H9 (cell line): ENCODE measurements around the gene PTOV1. TPM values are rescaled to one million over a fixed set of nuclear protein-coding genes. Genes with fewer than 3 reads are reported as not detected.

Experiments used
- DNase-seq: peaks from one replicate; pipeline ENCODE4 v3.0.0-alpha.2; 2017
- H2AFZ ChIP-seq: one replicate; pipeline ENCODE4 v1.6.1; 2013; ENCODE audit warnings: mild to moderate bottlenecking, low read length, control low read depth, moderate library complexity
- H2AK5ac ChIP-seq: 2 replicates; pipeline ENCODE4 v1.6.1; 2013; ENCODE audit warnings: low read length, control low read depth, mixed read lengths; ENCODE audit not compliant: insufficient read length
- H2BK120ac ChIP-seq: one replicate; pipeline ENCODE4 v1.6.1; 2013; ENCODE audit warnings: low read depth, mild to moderate bottlenecking, low read length, control low read depth, inconsistent platforms; ENCODE audit not compliant: poor library complexity, severe bottlenecking
- H2BK12ac ChIP-seq: 2 replicates; pipeline ENCODE4 v1.6.1; 2013; ENCODE audit warnings: low read length, control low read depth, mixed read lengths, low read depth; ENCODE audit not compliant: insufficient read length
- H2BK15ac ChIP-seq: 2 replicates; pipeline ENCODE4 v1.6.1; 2013; ENCODE audit warnings: low read depth, low read length, control low read depth
- H2BK20ac ChIP-seq: one replicate; pipeline ENCODE4 v1.6.1; 2013; ENCODE audit warnings: low read depth, mild to moderate bottlenecking, low read length, control low read depth, inconsistent platforms; ENCODE audit not compliant: poor library complexity, severe bottlenecking
- H2BK5ac ChIP-seq: 2 replicates; pipeline ENCODE4 v1.6.1; 2013; ENCODE audit warnings: low read length, control low read depth, mixed read lengths; ENCODE audit not compliant: insufficient read length
- H3K14ac ChIP-seq: 2 replicates; pipeline ENCODE4 v1.6.1; 2013; ENCODE audit warnings: low read length, control low read depth; ENCODE audit not compliant: insufficient read depth
- H3K18ac ChIP-seq: 2 replicates; pipeline ENCODE4 v1.6.1; 2013; ENCODE audit warnings: low read depth, mild to moderate bottlenecking, mixed read lengths, low read length, control low read depth; ENCODE audit not compliant: insufficient read length
- H3K23ac ChIP-seq: 2 replicates; pipeline ENCODE4 v1.6.1; 2013; ENCODE audit warnings: low read length, control low read depth, mixed read lengths, low read depth; ENCODE audit not compliant: insufficient read length
- H3K23me2 ChIP-seq: 2 replicates; pipeline ENCODE4 v1.6.1; 2013; ENCODE audit warnings: low read depth, mild to moderate bottlenecking, mixed read lengths, low read length, control low read depth; ENCODE audit not compliant: insufficient read length, poor library complexity, severe bottlenecking
- H3K27ac ChIP-seq: 2 replicates; pipeline ENCODE4 v1.5.1; 2013; ENCODE audit warnings: low read length, control low read depth, mixed read lengths, low read depth; ENCODE audit not compliant: insufficient read length
- H3K27me3 ChIP-seq: 2 replicates; pipeline ENCODE4 v1.6.1; 2013; ENCODE audit warnings: low read length, control low read depth, inconsistent platforms; ENCODE audit not compliant: insufficient read depth
- H3K4ac ChIP-seq: 2 replicates; pipeline ENCODE4 v1.6.1; 2013; ENCODE audit warnings: low read depth, mild to moderate bottlenecking, control low read depth, inconsistent platforms, low read length, moderate library complexity
- H3K4me1 ChIP-seq: 2 replicates; pipeline ENCODE4 v1.6.1; 2013; ENCODE audit warnings: low read length, control low read depth, inconsistent platforms; ENCODE audit not compliant: insufficient read depth
- H3K4me2 ChIP-seq: 2 replicates; pipeline ENCODE4 v1.6.1; 2013; ENCODE audit warnings: low read length, control low read depth, mixed read lengths; ENCODE audit not compliant: insufficient read length, insufficient read depth
- H3K56ac ChIP-seq: 2 replicates; pipeline ENCODE4 v1.6.1; 2013; ENCODE audit warnings: low read depth, mild to moderate bottlenecking, mixed read lengths, low read length, control low read depth; ENCODE audit not compliant: insufficient read length
- H3K79me1 ChIP-seq: 2 replicates; pipeline ENCODE4 v1.6.1; 2013; ENCODE audit warnings: low read depth, mild to moderate bottlenecking, moderate library complexity, low read length, control low read depth, inconsistent platforms; ENCODE audit not compliant: insufficient read depth, poor library complexity, severe bottlenecking
- H3K79me2 ChIP-seq: 2 replicates; pipeline ENCODE4 v1.6.1; 2013; ENCODE audit warnings: low read length, control low read depth, inconsistent platforms; ENCODE audit not compliant: insufficient read depth
- H3K9ac ChIP-seq: 2 replicates; pipeline ENCODE4 v1.6.1; 2013; ENCODE audit warnings: low read length, control low read depth, mixed read lengths; ENCODE audit not compliant: insufficient read length; ENCODE audit errors: extremely low read depth
- H3K9me3 ChIP-seq: one replicate; pipeline ENCODE4 v1.6.1; 2013; ENCODE audit warnings: low read depth, low read length, inconsistent platforms; ENCODE audit not compliant: control insufficient read depth
- H3T11ph ChIP-seq: one replicate; pipeline ENCODE4 v1.6.1; 2013; ENCODE audit warnings: mild to moderate bottlenecking, low read length, control low read depth, inconsistent platforms
- H4K20me1 ChIP-seq: one replicate; pipeline ENCODE4 v1.6.1; 2013; ENCODE audit not compliant: control insufficient read depth, insufficient read length, insufficient read depth
- H4K5ac ChIP-seq: 2 replicates; pipeline ENCODE4 v1.6.1; 2013; ENCODE audit warnings: low read depth, mild to moderate bottlenecking, mixed read lengths, low read length, control low read depth; ENCODE audit not compliant: insufficient read length
- H4K8ac ChIP-seq: replicated peaks from 2 replicates; pipeline ENCODE4 v1.6.1; 2013; ENCODE audit warnings: low read length, control low read depth, mixed read lengths, low read depth; ENCODE audit not compliant: insufficient read length
- H4K91ac ChIP-seq: 2 replicates; pipeline ENCODE4 v1.6.1; 2013; ENCODE audit warnings: low read depth, mild to moderate bottlenecking, moderate library complexity, mixed read lengths, low read length, control low read depth; ENCODE audit not compliant: insufficient read length
- H3K27ac Mint-ChIP-seq, 3 experiments: 2 replicates in 2 of 3; 3 replicates in 1 of 3; pipeline ENCODE4 v1.8.0; 2020 to 2021; ENCODE audit warnings: mixed read lengths in 3 of 3, mild to moderate bottlenecking in 1 of 3, moderate library complexity in 1 of 3
- H3K27me3 Mint-ChIP-seq: 2 replicates; pipeline ENCODE4 v1.8.0; 2021; ENCODE audit warnings: low read depth, mild to moderate bottlenecking, moderate library complexity, mixed read lengths
- H3K36me3 Mint-ChIP-seq, 3 experiments: 2 replicates in 2 of 3; 3 replicates in 1 of 3; pipeline ENCODE4 v1.8.0; 2020 to 2021; ENCODE audit warnings: low read depth in 3 of 3, mixed read lengths in 3 of 3; ENCODE audit not compliant: insufficient read depth in 1 of 3
- H3K4me1 Mint-ChIP-seq, 2 experiments: 2 replicates each; pipeline ENCODE4 v1.8.0; 2020; ENCODE audit warnings: mixed read lengths in 2 of 2
- H3K4me3 Mint-ChIP-seq, 2 experiments: 2 replicates in 1 of 2; 3 replicates in 1 of 2; pipeline ENCODE4 v1.8.0; 2020 to 2021; ENCODE audit warnings: mild to moderate bottlenecking in 2 of 2, mixed read lengths in 2 of 2, moderate library complexity in 1 of 2
- H3K9me3 Mint-ChIP-seq, 2 experiments: 2 replicates in 1 of 2; 3 replicates in 1 of 2; pipeline ENCODE4 v1.8.0; 2020; ENCODE audit warnings: mild to moderate bottlenecking in 2 of 2, mixed read lengths in 2 of 2, moderate library complexity in 1 of 2
- CTCF ChIP-seq: fragments of 200-600 bp; sonication (generic); conservative IDR thresholded peaks from 3 replicates; pipeline ENCODE4 v1.8.0; 2021; ENCODE audit warnings: antibody characterized with exemption, mild to moderate bottlenecking
- WGBS: extraction: QIAGEN DNeasy Blood & Tissue Kit; methylation state at CpG from one replicate; pipeline ENCODE4 v1.1.7; 2013; ENCODE audit warnings: missing lambda C conversion rate, low lambda C conversion rate, mixed read lengths; ENCODE audit not compliant: insufficient read length; ENCODE audit errors: extremely low coverage; 5-methylcytosine and 5-hydroxymethylcytosine counted together
- total RNA-seq: library from RNA; stranded (reverse); gene quantifications from 2 replicates; pipeline ENCODE4 v1.2.1, GENCODE V29; 2021

The PTOV1 gene
- total RNA-seq, 1 experiment from 2014 or later, result 309 TPM

- H3K9me3 Mint-ChIP-seq, result no peaks in the 10 kb centered on the region
- no peak overlapping the region for H3K27ac Mint-ChIP-seq
- Histone ChIP-seq H4K91ac (no peak overlapping the region), H2BK15ac (no peak overlapping the region), H3K79me2 (no peaks in the 10 kb centered on the region), H3K23ac (no peak overlapping the region), H3K9ac (no peak overlapping the region), H2BK12ac (no peak overlapping the region), H3K9me3 (no peaks in the 10 kb centered on the region), H3K79me1 (no peaks in the 10 kb centered on the region), H2BK120ac (no peak overlapping the region), H4K5ac (no peak overlapping the region), H3K23me2 (peaks cover 6% of the 10 kb centered on the region), H3K4me1 (no peaks in the 10 kb centered on the region), H3K56ac (no peak overlapping the region), H4K20me1 (no peaks in the 10 kb centered on the region), H4K8ac (no peak overlapping the region), H3K4ac (no peak overlapping the region), H3K18ac (no peak overlapping the region), H3T11ph (no peak overlapping the region), H2BK5ac (no peak overlapping the region), H3K27me3 (no peaks in the 10 kb centered on the region), H3K4me2 (no peak overlapping the region), H2BK20ac (no peak overlapping the region), H2AFZ (no peak overlapping the region), H3K14ac (no peak overlapping the region), H2AK5ac (no peak overlapping the region), H3K27ac (no peak overlapping the region)
- no peaks in the 10 kb centered on the region for H3K27me3 Mint-ChIP-seq
- DNase-seq, result no peak
- WGBS, result no CpG with 5 or more reads among the region's 14 CpGs
- no peak for TF ChIP-seq CTCF
- peaks cover 56 to 71% (median 71%) of the 10 kb centered on the region in 3 experiments for H3K36me3 Mint-ChIP-seq
- no peak overlapping the region for H3K4me3 Mint-ChIP-seq
- H3K4me1 Mint-ChIP-seq, result peaks cover 11 to 16% of the 10 kb centered on the region in 2 experiments
These were observed 31.7 kb downstream of the PTOV1 start for GRCh38 chr19:49882643-49883042.
